Measurements from ENCODE around the gene PRMT2.

GRCh38 chr21:46594276-46594675 is 41.2 kb upstream of the PRMT2 start:
- TF ChIP-seq, protein P1, sequence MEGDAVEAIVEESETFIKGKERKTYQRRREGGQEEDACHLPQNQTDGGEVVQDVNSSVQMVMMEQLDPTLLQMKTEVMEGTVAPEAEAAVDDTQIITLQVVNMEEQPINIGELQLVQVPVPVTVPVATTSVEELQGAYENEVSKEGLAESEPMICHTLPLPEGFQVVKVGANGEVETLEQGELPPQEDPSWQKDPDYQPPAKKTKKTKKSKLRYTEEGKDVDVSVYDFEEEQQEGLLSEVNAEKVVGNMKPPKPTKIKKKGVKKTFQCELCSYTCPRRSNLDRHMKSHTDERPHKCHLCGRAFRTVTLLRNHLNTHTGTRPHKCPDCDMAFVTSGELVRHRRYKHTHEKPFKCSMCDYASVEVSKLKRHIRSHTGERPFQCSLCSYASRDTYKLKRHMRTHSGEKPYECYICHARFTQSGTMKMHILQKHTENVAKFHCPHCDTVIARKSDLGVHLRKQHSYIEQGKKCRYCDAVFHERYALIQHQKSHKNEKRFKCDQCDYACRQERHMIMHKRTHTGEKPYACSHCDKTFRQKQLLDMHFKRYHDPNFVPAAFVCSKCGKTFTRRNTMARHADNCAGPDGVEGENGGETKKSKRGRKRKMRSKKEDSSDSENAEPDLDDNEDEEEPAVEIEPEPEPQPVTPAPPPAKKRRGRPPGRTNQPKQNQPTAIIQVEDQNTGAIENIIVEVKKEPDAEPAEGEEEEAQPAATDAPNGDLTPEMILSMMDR (IDR thresholded peaks at IDR 0.05; ENCODE audit: insufficient read depth, low read length, poor library complexity, severe bottlenecking): no peak
- TF ChIP-seq EZH2phosphoT487 (conservative IDR thresholded peaks at IDR 0.05; ENCODE audit: low read length): no peak

All from SU-DHL-6 (cell line).